Measurements from ENCODE around the gene ABCC11.

DNA sequence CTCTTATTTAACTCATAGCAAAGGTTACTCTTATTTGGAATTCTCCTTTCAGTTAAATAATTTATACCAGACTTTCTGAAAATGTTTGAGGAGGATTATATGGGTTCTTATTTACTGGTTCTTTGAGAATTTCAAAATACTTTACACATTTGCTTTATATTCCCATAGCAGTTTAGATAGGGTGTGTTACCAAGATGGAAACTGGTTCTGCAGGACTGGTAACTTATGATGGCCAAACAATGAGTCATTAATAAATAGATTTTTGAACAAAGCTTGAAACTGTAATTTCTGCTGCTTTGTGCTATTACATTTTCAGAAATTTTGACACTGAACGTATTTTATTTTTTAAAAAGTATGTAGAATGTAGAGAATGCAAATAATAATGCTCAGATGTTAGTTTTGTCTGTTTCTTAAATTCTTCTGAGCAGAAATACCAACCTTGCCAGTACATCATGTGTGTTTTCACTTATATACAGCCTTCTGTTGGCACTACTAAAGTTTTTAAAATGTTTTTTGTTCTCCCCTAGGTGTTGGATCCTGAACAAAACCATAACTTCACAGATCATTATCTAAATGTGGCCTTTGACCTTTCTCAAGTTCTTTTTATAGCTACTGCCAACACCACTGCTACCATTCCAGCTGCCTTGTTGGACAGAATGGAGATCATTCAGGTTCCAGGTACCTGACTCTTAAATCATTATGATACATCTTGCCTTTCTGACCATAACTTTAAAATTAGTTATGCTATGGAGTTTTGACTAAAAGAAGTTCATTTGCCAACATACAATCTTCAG lies 48.3 kb upstream of the ABCC11 start:
- TF ChIP-seq POLR2AphosphoS5 (IDR thresholded peaks at IDR 0.05) = peak; percentile 72
- TF ChIP-seq, protein P1, sequence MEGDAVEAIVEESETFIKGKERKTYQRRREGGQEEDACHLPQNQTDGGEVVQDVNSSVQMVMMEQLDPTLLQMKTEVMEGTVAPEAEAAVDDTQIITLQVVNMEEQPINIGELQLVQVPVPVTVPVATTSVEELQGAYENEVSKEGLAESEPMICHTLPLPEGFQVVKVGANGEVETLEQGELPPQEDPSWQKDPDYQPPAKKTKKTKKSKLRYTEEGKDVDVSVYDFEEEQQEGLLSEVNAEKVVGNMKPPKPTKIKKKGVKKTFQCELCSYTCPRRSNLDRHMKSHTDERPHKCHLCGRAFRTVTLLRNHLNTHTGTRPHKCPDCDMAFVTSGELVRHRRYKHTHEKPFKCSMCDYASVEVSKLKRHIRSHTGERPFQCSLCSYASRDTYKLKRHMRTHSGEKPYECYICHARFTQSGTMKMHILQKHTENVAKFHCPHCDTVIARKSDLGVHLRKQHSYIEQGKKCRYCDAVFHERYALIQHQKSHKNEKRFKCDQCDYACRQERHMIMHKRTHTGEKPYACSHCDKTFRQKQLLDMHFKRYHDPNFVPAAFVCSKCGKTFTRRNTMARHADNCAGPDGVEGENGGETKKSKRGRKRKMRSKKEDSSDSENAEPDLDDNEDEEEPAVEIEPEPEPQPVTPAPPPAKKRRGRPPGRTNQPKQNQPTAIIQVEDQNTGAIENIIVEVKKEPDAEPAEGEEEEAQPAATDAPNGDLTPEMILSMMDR (IDR thresholded peaks at IDR 0.05) = no peak
- TF ChIP-seq POLR2A (IDR thresholded peaks at IDR 0.05) = no peak

Data from prostate gland (tissue), 2 donors.